NCI-H2227 (cell line): ENCODE data around the gene ARID4B.
A peak's percentile ranks its signal among the peaks of the same experiment; 100 is the strongest.
"Not testable (repeated sequence)": the region's sequence is repeated elsewhere in the genome, so short reads cannot be mapped to it uniquely, and the experiment has no call there.

Source experiments
- DNase-seq: peaks from one replicate; lab custom pipeline; 2025; ENCODE audit not compliant: unreplicated experiment; lab: John Stamatoyannopoulos, UW

The ARID4B gene

DNA sequence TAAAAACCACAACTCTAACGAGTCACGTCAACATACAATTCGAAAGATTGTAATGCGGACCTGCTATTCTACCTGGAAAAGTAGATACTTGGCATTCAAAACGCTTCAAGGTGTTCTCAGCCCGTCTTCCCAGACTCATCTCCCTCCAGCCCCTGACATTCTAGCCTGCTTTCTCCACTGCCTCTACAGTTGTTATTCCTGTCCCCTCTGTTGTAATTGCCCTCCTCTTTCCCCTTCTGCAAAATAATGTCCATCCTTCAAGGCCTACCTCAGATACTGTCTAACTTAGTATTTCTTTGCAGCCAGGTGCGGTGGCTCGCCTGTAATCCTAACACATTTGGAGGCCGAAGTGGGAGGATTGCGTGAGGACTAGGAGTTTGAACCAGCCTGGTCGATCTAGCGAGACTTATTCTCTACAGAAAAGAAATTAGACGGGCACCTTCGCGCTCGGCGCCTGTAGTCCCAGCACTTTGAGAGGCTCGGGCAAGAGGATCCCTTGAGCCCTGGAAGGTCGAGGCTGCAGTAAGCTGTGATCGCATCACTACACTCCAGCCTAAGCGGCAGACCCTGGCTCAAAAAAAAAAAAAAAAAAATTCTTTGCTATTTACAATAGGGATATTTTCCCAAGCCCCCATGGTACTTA, 166.2 kb downstream of the ARID4B start:
- peak; percentile 37 for DNase-seq

DNA sequence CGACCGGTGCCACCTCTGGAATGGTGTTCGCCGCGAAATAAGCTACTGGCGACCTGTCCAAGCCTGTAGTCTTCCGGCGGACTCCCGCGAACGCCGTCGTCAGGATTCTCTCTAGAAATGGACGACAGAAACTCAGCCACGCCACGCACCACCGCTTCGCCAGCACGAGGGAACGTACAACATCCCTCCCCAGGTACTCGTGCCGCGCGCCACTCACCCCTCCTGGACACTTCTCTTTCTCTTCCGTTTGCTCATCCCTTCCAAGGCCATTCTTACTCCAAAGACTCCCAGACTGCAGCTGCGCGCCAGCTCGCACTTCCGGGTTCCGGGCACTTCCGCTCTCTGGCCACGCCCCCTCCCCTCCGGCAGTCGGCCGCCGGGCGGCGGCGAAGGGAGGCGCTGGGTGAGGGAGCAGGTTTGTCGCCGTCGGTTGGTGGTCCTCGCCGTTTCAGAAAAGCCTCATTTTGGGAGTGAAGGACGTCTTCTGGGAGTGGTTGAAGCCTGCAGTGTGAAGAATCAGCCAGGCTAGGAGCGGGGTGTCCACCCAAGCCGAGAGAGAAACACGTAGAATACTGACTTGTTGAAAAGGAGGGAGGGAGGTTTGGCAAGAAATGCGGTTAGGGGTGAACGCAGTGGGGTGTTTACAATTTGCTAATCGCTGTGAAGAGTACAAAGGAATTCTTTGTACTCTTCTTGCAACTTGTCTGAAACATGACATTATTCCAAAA, 166.9 kb downstream of the ARID4B start, which contains the start of gene RBM34:
TSS of gene RBM34 (minus strand) at position 294 of the 728 bp plus-strand sequence. CDS start at position 270, 24 bp downstream.
- peak; percentile 96 for DNase-seq

DNA sequence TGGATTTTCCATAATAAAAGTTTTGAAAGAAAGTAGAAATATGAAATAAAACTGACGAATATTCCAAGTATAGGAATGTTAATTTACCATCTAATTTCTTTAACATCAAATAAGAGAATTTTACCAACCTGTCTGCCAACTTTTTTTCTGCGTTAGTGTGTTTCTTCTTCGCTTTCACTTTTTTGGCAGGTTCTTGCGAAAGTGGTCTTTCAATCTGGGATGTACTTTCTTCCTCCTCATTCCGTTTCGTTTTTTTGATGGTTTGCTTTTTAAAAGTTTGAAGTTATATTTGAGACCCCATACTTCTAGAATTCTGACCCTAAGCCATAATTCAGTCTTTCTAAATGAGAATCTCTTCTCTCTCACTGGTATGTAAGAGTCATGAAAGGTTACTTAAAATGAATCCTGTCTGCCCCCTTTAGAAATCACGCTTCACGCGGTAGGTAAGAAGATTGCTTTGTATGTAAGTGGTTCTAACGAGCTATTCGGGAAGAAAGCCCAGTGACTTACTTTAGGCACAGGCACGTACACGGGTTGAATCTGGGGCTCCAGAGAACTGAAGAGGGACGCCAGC, 167.5 kb downstream of the ARID4B start:
- DNase-seq: peak; percentile 68

DNA sequence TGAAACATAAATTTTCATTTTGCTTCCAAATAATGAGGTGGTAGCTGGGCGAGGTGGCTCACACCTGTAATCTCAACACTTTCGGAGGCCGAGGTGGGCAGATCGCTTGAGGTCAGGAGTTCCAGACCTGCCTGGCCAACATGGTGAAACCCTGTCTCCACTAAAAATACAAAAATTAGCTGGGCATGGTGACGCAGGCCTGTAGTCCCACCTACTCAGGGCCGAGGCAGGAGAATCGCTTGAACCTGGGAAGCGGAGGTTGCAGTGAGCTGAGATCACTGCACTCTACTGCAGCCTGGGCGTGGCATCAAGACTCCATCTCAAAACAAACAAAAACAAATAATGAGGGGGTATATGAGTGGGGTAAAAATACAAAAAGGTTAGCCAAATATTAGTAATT, 168.0 kb downstream of the ARID4B start:
- peak; percentile 33 for DNase-seq

DNA sequence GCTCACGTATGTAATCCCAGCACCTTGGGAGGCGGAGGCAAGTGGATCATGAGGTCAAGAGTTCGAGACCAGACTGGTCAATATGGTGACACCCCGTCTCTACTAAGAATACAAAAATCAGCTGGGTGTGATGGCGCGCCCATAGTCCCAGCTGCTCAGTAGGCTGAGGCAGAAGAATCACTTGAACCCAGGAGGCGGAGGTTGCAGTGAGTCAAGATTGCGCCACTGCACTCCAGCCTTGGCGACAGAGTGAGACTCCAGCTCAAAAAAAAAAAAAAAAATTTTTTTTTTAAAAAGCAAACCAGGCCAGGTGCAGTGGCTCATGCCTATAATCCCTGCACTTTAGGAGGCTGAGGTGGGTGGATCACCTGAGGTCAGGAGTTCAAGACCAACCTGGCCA, 168.7 kb downstream of the ARID4B start:
- not testable (repeated sequence) for DNase-seq

DNA sequence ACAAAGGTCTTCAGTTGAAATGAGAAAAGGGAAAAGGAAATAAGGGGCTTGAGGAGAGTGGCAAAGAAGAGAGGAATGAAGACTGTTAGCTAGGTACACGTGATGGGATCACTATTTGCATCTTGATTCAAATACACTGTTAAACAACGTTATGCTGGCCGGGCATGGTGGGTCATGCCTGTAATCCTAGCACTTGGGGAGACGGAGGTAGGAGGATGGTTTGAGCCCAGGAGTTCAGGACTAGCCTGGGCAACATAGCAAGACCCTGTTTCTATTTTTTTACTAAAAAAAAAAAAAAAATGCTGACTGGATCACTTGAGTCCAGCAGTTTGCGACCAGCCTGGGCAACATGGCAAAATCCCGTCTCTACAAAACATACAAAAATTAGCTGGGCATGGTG, 169.3 kb downstream of the ARID4B start:
- DNase-seq: no peak

DNA sequence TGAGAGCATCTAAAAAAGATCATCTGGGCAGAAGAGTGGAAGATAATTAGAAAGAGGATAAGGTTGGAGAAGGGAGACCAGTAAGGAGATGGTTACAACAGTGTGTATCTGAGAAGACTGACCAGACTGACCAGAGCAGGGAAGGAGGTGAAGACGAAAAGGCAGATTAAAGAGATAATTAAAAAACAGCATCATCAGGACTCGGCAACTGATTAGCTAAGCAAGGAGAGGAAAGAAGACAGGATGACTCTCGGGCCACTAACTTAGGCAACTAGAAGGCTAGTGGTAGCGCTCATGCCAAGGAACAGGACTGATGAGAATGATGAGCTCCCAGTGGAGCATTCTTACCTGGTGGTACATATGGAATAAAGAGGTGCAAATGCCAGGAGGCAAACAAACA, 170.8 kb downstream of the ARID4B start:
- DNase-seq: no peak

DNA sequence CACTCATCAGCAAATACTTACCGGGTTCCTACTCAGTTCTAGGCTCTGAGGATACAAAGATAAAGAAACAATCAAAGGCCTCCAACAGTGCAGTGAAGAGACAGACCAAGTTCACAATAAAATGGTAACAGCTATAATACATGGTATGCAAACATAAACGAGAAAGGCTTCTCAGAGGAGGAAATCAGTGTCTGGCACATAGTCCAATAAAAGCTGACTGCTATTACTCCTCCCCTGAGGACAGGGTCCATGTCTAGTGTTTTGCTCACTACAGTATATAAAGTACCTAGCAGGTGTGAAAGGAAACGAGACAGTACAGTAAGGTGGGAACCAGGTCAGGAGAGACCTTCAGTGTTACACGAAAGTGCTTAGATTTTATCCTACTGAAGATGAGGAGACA, 171.2 kb downstream of the ARID4B start:
- no peak for DNase-seq

DNA sequence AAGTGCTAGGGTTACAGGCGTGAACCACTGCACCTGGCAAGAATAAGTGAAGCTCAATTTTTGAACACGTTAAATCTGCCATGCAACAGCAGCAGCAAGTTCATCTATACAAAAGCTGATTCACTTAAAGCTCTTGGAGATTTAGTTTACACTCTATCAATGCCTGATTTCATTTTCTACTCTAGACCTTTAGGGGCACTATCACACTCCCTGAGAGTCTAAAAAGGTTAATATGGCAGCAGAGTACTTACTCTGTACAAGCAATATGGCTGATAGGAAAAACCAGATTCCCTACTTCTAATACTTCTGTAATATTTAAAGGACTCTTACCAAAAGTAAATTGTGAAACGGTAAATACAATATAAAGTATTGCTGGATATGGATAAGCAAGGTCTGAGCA, 171.7 kb downstream of the ARID4B start:
- DNase-seq: no peak

DNA sequence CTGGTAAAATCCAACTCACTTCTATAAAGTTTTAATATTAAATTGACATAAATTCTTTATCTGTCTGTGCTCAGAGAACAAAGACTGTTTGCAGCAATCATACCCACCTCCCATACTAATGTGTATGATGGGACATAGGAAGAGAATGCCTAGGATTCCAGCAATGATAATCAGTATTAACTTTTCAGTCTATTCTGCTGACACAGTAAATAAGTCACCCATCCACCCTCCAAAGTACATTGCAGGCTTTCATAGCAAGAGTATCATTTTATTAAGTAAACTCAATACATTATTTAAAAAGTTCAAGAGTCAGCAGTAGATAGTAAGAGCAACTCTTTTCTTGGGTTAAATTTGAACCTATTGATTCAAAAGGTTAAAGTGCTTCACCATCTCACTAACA, 175.7 kb downstream of the ARID4B start:
- no peak for DNase-seq

DNA sequence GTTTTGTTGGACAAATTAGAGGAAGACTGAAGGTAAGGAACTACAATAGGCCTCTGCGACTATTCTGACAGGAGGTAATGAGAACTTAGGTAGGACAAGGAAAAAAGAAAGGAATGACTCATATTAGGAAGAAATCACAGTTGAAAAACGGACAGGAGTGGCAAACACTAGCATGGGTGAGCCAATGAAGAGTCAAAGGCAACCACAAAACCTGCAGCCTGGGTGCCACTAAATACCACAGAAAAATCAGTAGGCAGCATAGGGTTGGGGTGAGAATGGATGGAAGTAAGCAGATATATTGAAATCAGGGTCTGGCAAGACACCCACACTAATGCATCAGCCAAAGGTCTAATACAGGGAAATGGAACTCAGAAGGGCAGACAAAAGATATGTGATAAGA, 176.9 kb downstream of the ARID4B start:
- DNase-seq: no peak

DNA sequence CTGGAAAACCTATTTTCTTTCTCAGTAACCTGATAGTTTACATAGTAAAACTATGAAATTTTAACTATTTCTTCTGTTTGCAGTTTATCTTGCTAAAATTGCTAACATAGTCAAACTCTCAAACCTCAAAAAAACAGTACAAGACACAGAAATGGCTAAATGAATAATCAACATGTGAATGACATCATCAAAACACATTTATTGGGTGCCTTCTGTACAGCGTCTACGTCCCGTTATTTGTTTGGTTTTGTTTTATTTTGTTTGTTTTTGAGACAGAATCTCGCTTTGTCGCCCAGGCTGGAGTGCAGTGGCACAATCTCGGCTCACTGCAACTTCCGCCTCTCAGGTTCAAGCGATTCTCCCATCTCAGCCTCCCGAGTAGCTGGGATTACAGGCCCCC, 178.2 kb downstream of the ARID4B start:
- no peak for DNase-seq

DNA sequence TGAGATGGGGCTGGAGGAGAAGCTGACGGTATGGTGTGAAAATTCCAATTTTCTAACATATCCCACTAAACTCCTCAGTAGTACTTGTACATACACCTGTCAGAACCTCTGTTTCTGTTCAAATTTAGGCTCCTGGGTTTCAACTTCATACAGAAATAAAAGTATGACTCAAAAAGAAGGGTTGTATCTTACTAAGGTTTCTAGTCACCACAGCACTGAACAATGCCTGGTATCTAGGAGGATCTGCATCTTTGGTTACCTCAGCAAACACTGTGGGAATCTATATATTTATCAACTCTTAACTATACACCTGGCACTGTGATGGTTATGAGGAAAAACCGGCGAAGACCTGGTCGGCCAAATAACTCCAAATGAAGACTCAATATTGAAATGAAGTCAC, 180.7 kb downstream of the ARID4B start:
- DNase-seq: no peak

DNA sequence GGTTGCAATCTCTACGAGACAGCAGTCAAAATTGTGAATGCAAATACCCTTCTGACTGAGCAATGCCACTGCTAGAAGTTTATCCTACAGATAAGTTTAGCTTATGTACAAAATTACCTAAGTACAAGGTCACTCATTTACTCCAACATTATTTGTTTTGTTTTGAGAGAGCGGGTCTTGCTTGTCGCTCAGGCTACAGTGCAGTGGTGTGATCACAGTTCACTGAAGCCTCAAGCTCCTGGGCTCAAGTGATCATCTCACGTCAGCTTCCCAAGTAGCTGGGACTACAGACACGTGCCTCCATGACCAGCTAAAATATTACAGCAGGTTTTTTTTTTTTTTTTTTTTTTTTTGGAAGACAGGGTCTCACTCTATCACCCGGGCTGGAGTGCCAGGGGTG, 182.3 kb downstream of the ARID4B start:
- no peak for DNase-seq

DNA sequence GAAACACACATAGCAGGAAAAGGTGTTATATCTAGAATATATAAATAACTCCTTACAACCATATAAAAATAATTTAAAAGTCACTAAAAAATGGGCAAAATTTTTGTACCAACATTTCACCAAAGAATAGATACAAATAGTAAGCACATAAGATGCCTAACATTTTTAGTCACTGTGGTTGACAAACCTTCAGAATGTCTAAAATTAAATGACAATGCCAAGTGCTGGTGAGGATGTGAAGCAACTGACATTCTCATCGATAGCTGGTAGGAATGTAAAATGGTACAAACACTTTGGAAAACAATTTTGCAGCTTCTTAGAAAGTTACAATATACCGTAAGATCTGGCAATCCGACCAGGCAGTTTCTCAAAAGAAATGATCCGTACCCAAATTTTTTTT, 185.0 kb downstream of the ARID4B start:
- DNase-seq: no peak

DNA sequence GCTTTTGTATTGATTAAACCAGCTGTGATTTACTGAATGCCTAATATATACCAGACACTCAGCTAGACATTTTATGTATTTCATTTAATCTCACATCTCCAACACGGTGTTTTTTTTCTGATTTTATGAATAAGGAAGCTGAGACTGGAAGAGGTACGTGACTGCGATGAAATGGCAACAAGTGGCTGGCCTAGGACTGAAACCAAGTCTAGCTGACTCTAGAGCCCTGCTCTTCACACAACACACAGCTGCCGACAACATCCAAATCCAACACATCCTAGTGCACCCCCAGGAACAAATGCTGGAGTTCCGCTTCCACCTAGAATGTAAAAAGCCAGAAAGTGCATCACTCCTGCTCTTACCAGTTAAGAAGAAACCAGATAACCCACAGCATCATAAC, 188.7 kb downstream of the ARID4B start:
- no peak for DNase-seq

DNA sequence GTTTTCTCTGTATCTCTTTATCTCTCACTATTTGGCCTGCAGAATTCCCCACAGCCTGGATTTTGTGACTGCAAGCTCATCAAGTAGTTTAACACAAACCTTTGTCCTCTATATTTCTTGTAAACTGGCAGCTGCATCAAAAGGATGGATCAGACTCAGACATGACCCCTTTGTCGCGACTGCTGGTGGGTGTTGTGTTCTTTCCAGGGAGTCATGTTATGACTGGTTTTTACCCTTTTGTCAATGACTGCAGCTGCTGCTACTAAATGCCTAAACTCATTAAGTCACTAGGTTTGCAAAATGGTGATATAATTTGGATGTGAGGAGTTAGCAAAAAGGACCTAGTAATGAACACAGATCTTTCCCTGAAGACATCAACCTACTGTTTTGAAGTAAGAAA, 189.2 kb downstream of the ARID4B start:
- no peak for DNase-seq

DNA sequence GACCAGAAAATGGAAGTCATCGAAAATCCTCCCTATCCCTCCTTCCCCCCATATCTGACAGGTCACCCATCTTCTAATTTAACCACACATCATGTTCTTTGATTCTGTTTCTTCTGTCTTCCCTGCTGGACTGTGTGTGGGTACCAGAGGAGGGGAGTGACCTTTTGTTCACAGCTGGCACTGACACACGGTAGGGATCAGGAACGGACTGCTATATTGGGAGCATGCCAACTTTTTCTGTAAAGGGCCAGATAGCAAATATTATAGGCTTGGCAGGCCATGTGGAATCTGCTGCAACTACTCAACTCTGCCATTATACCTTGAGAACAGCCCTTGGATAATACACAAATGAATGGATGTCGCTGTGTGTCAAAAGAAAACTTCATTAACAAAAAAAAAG, 191.9 kb downstream of the ARID4B start:
- DNase-seq: no peak

DNA sequence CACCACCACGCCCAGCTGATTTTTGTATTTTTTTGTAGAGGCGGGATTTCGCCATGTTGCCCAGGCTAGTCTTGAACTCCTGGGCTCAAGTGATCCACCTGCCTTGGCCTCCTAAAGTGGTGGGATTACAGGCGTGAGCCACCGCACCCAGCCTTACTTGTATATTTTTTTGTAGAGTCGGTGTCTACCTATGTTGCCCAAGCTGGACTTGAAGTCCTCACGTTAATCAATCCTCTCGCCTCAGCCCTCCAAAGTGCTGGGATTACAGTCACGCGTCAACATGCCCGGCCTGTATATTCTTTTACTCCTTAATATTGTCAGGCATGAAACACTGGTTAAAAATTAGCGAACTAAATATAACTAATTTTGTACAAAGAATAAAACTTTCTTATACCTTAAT, 193.8 kb downstream of the ARID4B start:
- DNase-seq: no peak

DNA sequence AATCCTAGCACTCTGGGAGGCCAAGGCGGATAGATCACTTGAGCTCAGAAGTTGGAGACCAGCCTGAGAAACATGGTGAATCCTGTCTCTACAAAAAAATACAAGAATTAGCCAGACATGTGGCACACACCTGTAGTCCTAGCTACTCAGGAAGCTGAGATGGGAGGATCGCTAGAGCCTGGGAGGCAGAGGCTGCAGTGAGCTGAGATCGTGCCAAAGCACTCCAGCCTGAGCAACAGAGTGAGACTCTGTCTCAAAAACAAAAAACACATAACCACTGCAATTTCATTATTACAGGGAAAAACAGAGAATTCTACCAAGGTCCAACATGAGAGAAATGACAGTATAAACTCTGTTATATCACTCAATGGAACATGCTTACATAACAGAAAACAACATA, 194.9 kb downstream of the ARID4B start:
- no peak for DNase-seq

DNA sequence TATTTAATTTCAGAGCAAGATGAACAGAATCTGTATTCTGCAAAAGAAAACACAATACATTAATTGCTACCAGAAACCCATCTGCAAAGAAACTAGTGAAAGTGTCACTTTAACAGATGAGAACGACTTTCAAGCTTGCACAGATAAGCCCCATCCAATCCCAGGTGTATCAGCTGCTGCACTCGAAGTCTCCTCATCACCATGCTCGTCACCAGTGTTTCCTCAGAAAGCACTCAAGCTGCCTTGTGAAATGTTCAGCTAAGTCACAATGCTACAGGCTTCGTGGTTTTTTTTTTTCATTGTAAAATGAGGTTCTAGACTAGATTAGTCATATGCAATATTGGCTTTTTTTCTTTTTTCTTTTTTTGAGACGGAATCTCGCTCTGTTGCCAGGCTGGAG, 196.0 kb downstream of the ARID4B start:
- DNase-seq: no peak

DNA sequence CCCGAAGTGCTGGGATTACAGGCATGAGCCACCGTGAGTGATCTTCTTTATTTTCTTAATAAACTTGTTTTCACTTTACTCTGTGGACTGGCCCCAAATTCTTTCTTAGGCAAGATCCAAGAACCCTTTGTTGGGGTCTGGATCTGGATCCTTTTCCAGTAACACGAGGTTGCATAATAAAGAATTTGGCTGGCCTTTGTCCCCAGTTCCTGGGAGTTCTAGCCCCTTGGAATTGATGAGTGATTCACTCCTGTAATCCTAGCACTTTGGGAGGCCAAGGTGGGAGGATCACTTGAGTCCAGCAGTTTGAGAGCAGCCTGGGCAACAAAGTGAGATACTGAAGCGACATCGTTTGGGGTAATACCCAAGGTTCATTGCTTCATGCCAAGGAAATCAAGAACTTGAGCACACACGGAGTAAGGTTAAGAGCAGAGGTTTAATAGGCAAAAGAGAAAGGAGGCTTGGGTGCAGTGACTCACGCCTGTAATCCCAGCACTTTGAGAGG, 197.2 kb downstream of the ARID4B start:
- no peak for DNase-seq
